ENCODE results near the gene RPS6KA5. TPM values are rescaled to one million over a fixed set of nuclear protein-coding genes. Genes with fewer than 3 reads are reported as not detected.
"Not testable (repeated sequence)": the region's sequence is repeated elsewhere in the genome, so short reads cannot be mapped to it uniquely, and the experiment has no call there.

The RPS6KA5 gene
- total and polyA plus RNA-seq, 2 donors (not counting 1 experiment from before 2014, with no cell fraction given) = 6.0 to 34.6 TPM

DNA sequence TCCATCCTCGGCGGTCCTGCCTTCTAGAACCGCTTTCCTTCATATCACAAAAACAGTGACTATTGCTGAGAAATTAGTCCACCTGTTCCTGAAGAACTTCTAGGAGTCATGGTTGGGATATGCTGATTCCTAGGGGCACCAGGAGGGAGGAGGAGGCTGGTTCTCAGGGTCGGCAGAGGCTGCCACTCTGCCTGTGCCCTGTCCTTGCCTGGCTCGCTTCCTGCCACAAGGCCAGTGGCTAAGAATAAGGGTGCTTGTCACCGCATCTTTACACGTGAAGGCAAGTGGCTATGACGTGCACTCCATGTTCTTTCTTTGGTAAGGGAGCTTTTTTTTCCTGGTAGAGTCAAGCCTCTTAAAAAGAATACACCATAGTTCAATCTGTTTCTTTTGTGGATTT, 34.7 kb upstream of the RPS6KA5 start:
- intact Hi-C loops (cut with micrococcal nuclease) = no loop called here

DNA sequence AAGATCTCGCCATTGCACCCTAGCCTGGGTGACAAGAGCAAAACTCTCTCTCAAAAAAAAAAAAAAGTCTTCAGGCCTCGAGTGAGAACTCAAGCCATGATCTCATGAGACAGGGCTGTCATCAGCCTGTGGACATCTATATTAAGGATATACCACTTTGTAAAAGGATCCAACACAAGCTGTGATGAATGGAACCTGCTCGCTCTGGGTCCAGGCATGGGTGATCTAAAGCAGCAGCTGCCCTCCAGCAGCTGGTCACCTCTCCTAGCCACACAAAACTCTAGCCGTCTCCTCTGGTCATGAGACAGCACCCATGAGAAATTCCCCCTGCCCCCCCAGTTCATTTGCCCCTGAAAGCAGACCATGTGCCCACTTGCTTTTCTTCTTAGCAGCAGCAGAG, 34.3 kb upstream of the RPS6KA5 start:
- ATAC-seq (ENCODE audit: low read depth) (no peak), DNase-seq (no peak)
- Mint-ChIP-seq H3K9me3 (ENCODE audit: insufficient read depth) (no peaks in the 10 kb centered on the region), H3K4me1 (no peaks in the 10 kb centered on the region), H3K27me3 (no peaks in the 10 kb centered on the region), H3K27ac (no peak overlapping the region), H3K4me3 (no peak overlapping the region)
- H4K20me1 ChIP-seq (ENCODE audit: control insufficient read depth, insufficient read depth, low read length, poor library complexity, severe bottlenecking) = no peaks in the 10 kb centered on the region
- H3K4me2 ChIP-seq (replicated peaks; ENCODE audit: low read depth, low read length, poor library complexity, severe bottlenecking) = no peak overlapping the region
- no peak overlapping the region for H3K27ac ChIP-seq (ENCODE audit: low read length in 2 of 2)
- no peaks in the 10 kb centered on the region for H3K79me2 ChIP-seq (ENCODE audit: control insufficient read depth, insufficient read depth, low read length)
- WGBS (ENCODE audit: insufficient coverage) = 94% methylated on average over 2 of the region's 4 CpGs
- no peaks in the 10 kb centered on the region for H3K27me3 ChIP-seq (replicated peaks in 1 of 4; ENCODE audit: control extremely low read depth in 1 of 4, control insufficient read depth in 3 of 4, insufficient read depth in 4 of 4, low read length in 3 of 4)
- no peaks in the 10 kb centered on the region for H3K4me1 ChIP-seq (ENCODE audit: control insufficient read depth in 2 of 2, insufficient read depth in 2 of 2, low read length in 2 of 2)
- H3K9ac ChIP-seq (ENCODE audit: low read length) = no peak overlapping the region
- POLR2A ChIA-PET = no interaction called here
- CTCF ChIA-PET = interaction anchor here (0.7 kb wide), 1 partner anchor 29 kb away, joined by 3 read pairs; no protein-coding TSS in a partner anchor
- intact Hi-C loops (cut with micrococcal nuclease) = no loop called here
- no peak for TF ChIP-seq EZH2 (IDR thresholded peaks at IDR 0.05; ENCODE audit: borderline replicate concordance, insufficient read depth, low read depth, low read length, poor library complexity, severe bottlenecking)
- TF ChIP-seq, protein P1, sequence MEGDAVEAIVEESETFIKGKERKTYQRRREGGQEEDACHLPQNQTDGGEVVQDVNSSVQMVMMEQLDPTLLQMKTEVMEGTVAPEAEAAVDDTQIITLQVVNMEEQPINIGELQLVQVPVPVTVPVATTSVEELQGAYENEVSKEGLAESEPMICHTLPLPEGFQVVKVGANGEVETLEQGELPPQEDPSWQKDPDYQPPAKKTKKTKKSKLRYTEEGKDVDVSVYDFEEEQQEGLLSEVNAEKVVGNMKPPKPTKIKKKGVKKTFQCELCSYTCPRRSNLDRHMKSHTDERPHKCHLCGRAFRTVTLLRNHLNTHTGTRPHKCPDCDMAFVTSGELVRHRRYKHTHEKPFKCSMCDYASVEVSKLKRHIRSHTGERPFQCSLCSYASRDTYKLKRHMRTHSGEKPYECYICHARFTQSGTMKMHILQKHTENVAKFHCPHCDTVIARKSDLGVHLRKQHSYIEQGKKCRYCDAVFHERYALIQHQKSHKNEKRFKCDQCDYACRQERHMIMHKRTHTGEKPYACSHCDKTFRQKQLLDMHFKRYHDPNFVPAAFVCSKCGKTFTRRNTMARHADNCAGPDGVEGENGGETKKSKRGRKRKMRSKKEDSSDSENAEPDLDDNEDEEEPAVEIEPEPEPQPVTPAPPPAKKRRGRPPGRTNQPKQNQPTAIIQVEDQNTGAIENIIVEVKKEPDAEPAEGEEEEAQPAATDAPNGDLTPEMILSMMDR (IDR thresholded peaks at IDR 0.05) = no peak
- H3K36me3 ChIP-seq (replicated peaks in 1 of 2; ENCODE audit: control extremely low read depth in 1 of 2, control insufficient read depth in 1 of 2, extremely low read depth in 1 of 2, insufficient read depth in 2 of 2, low read length in 1 of 2) = no peaks in the 10 kb centered on the region
- H2AFZ ChIP-seq (ENCODE audit: insufficient read depth, low read depth, low read length, poor library complexity, severe bottlenecking) = no peak overlapping the region
- H3K4me3 ChIP-seq (ENCODE audit: control extremely low read depth in 1 of 5, extremely low read depth in 1 of 5, insufficient read depth in 1 of 5, low read depth in 2 of 5, low read length in 4 of 5) = no peak overlapping the region
- no peaks in the 10 kb centered on the region for H3K9me3 ChIP-seq (ENCODE audit: control extremely low read depth in 1 of 3, control insufficient read depth in 2 of 3, insufficient read depth in 1 of 3, low read length in 2 of 3)

More for the DNA sequence above, 34.7 kb upstream of the RPS6KA5 start:
- ATAC-seq (ENCODE audit: low read depth) (no peak), DNase-seq (no peak)
- H3K4me1 ChIP-seq (ENCODE audit: control insufficient read depth in 2 of 2, insufficient read depth in 2 of 2, low read length in 2 of 2) = no peaks in the 10 kb centered on the region
- no peaks in the 10 kb centered on the region for H3K27me3 ChIP-seq (replicated peaks in 1 of 4; ENCODE audit: control extremely low read depth in 1 of 4, control insufficient read depth in 3 of 4, insufficient read depth in 4 of 4, low read length in 3 of 4)
- ChIA-PET CTCF (interaction anchor here (0.7 kb wide), 1 partner anchor 29 kb away, joined by 3 read pairs; no protein-coding TSS in a partner anchor), POLR2A (no interaction called here)
- Mint-ChIP-seq H3K27me3 (no peaks in the 10 kb centered on the region), H3K4me3 (no peak overlapping the region), H3K27ac (no peak overlapping the region), H3K4me1 (no peaks in the 10 kb centered on the region), H3K9me3 (ENCODE audit: insufficient read depth) (no peaks in the 10 kb centered on the region)
- no peak overlapping the region for H2AFZ ChIP-seq (ENCODE audit: insufficient read depth, low read depth, low read length, poor library complexity, severe bottlenecking)
- H3K4me2 ChIP-seq (replicated peaks; ENCODE audit: low read depth, low read length, poor library complexity, severe bottlenecking) = no peak overlapping the region
- H4K20me1 ChIP-seq (ENCODE audit: control insufficient read depth, insufficient read depth, low read length, poor library complexity, severe bottlenecking) = no peaks in the 10 kb centered on the region
- no peaks in the 10 kb centered on the region for H3K9me3 ChIP-seq (ENCODE audit: control extremely low read depth in 1 of 3, control insufficient read depth in 2 of 3, insufficient read depth in 1 of 3, low read length in 2 of 3)
- no peak overlapping the region for H3K9ac ChIP-seq (ENCODE audit: low read length)
- H3K4me3 ChIP-seq (ENCODE audit: control extremely low read depth in 1 of 5, extremely low read depth in 1 of 5, insufficient read depth in 1 of 5, low read depth in 2 of 5, low read length in 4 of 5) = no peak overlapping the region
- no peaks in the 10 kb centered on the region for H3K36me3 ChIP-seq (replicated peaks in 1 of 2; ENCODE audit: control extremely low read depth in 1 of 2, control insufficient read depth in 1 of 2, extremely low read depth in 1 of 2, insufficient read depth in 2 of 2, low read length in 1 of 2)
- no peaks in the 10 kb centered on the region for H3K79me2 ChIP-seq (ENCODE audit: control insufficient read depth, insufficient read depth, low read length)
- WGBS (ENCODE audit: insufficient coverage) = 96% methylated on average over 2 of the region's 8 CpGs
- H3K27ac ChIP-seq (ENCODE audit: low read length in 2 of 2) = no peak overlapping the region
- TF ChIP-seq, protein P1 (IDR thresholded peaks at IDR 0.05) = no peak
- no peak for TF ChIP-seq EZH2 (IDR thresholded peaks at IDR 0.05; ENCODE audit: borderline replicate concordance, insufficient read depth, low read depth, low read length, poor library complexity, severe bottlenecking)

DNA sequence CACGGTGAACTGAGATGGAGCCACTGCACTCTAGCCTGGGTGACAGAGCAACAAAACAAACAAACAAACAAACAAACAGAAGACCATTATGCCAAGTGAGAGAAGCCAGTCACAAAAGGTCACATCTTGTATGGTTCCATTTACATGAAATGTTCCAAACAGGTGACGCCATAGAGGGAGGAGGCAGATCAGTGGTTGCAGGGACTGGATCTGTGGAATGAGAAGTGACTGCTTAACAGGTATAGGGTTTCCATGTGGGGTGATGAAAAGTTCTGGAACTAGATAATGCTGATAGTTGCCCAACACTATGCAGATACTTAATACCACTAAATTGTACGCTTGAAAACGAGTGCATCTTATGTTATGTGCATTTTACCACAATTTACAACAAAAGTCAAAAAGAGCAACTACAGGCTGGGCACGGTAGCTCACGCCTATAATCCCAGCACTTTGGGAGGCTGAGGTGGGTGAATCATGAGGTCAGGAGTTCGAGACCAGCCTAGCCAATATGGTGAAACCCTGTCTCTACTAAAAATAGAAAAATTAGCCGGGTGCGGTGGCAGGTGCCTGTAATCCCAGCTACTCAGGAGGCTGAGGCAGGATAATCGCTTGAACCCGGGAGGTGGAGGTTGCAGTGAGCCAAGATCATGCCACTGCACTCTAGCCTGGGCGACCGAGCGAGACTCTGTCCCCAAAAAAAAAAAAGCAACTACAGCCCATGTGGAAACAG, 33.5 kb upstream of the RPS6KA5 start:
- H3K27ac ChIP-seq (ENCODE audit: low read length in 2 of 2); H3K27ac Mint-ChIP-seq; H4K20me1 ChIP-seq (ENCODE audit: control insufficient read depth, insufficient read depth, low read length, poor library complexity, severe bottlenecking); H3K9me3 Mint-ChIP-seq (ENCODE audit: insufficient read depth); DNase-seq; H3K27me3 Mint-ChIP-seq; CTCF ChIA-PET; POLR2A ChIA-PET; H3K79me2 ChIP-seq (ENCODE audit: control insufficient read depth, insufficient read depth, low read length); H3K4me1 Mint-ChIP-seq; H3K4me2 ChIP-seq (replicated peaks; ENCODE audit: low read depth, low read length, poor library complexity, severe bottlenecking); H3K9me3 ChIP-seq (ENCODE audit: control extremely low read depth in 1 of 3, control insufficient read depth in 2 of 3, insufficient read depth in 1 of 3, low read length in 2 of 3); H3K4me3 Mint-ChIP-seq; ATAC-seq (ENCODE audit: low read depth); intact Hi-C loops (cut with micrococcal nuclease); H3K27me3 ChIP-seq (replicated peaks in 1 of 4; ENCODE audit: control extremely low read depth in 1 of 4, control insufficient read depth in 3 of 4, insufficient read depth in 4 of 4, low read length in 3 of 4); H3K4me1 ChIP-seq (ENCODE audit: control insufficient read depth in 2 of 2, insufficient read depth in 2 of 2, low read length in 2 of 2); H3K4me3 ChIP-seq (ENCODE audit: control extremely low read depth in 1 of 5, extremely low read depth in 1 of 5, insufficient read depth in 1 of 5, low read depth in 2 of 5, low read length in 4 of 5); H3K9ac ChIP-seq (ENCODE audit: low read length); H2AFZ ChIP-seq (ENCODE audit: insufficient read depth, low read depth, low read length, poor library complexity, severe bottlenecking); H3K36me3 ChIP-seq (replicated peaks in 1 of 2; ENCODE audit: control extremely low read depth in 1 of 2, control insufficient read depth in 1 of 2, extremely low read depth in 1 of 2, insufficient read depth in 2 of 2, low read length in 1 of 2): not testable (repeated sequence)
- 93% methylated on average over 6 of the region's 14 CpGs for WGBS (ENCODE audit: insufficient coverage)
